Ishikawa (cell line): ENCODE data around the gene SULT1B1.

Source experiments
- CEBPB ChIP-seq: IDR thresholded peaks from 2 replicates; pipeline ENCODE4 v1.6.1; 2012
- CREB1 ChIP-seq: IDR thresholded peaks from 2 replicates; pipeline ENCODE4 v1.6.1; 2012; ENCODE audit warnings: low read depth
- EGR1 ChIP-seq: IDR thresholded peaks from 2 replicates; pipeline ENCODE4 v1.6.1; 2012
- EP300 ChIP-seq: IDR thresholded peaks from 2 replicates; pipeline ENCODE4 v1.6.1; 2012; ENCODE audit warnings: borderline replicate concordance
- FOXM1 ChIP-seq: IDR thresholded peaks from 2 replicates; pipeline ENCODE4 v1.6.1; 2012; ENCODE audit warnings: low read depth, borderline replicate concordance
- NFIC ChIP-seq: IDR thresholded peaks from 2 replicates; pipeline ENCODE4 v1.6.1; 2012
- RAD21 ChIP-seq: IDR thresholded peaks from 2 replicates; pipeline ENCODE4 v1.6.1; 2012; ENCODE audit warnings: low read depth
- REST ChIP-seq: IDR thresholded peaks from 2 replicates; pipeline ENCODE4 v1.6.1; 2012; ENCODE audit warnings: low read depth, mild to moderate bottlenecking
- TAF1 ChIP-seq: IDR thresholded peaks from 2 replicates; pipeline ENCODE4 v1.6.1; 2012; ENCODE audit warnings: low read depth, mild to moderate bottlenecking
- TCF12 ChIP-seq: IDR thresholded peaks from 2 replicates; pipeline ENCODE4 v1.6.1; 2012; ENCODE audit warnings: low read depth
- TEAD4 ChIP-seq: IDR thresholded peaks from 2 replicates; pipeline ENCODE4 v1.6.1; 2012
- USF1 ChIP-seq: IDR thresholded peaks from 2 replicates; pipeline ENCODE4 v1.6.1; 2012
- YY1 ChIP-seq: IDR thresholded peaks from 2 replicates; pipeline ENCODE4 v1.6.1; 2012; ENCODE audit warnings: low read depth
- ZBTB7A ChIP-seq: IDR thresholded peaks from 2 replicates; pipeline ENCODE4 v1.6.1; 2012; ENCODE audit warnings: low read depth
- TF ChIP-seq, protein P1 (sequence below): IDR thresholded peaks from 2 replicates; pipeline ENCODE4 v1.6.1; 2012

SULT1B1 gene

GRCh38 chr4:69765751-69766150 is 5.3 kb upstream of the SULT1B1 start:
- TF ChIP-seq TAF1 (no peak), TEAD4 (no peak), EGR1 (no peak), ZBTB7A (no peak), CEBPB (no peak), YY1 (no peak), CREB1 (no peak), REST (no peak), TCF12 (no peak), EP300 (no peak), FOXM1 (no peak), RAD21 (no peak), USF1 (no peak), NFIC (no peak)
- TF ChIP-seq, protein P1, sequence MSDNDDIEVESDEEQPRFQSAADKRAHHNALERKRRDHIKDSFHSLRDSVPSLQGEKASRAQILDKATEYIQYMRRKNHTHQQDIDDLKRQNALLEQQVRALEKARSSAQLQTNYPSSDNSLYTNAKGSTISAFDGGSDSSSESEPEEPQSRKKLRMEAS = no peak

GRCh38 chr4:69764311-69764710 is 3.9 kb upstream of the SULT1B1 start:
- TF ChIP-seq YY1 (no peak), TCF12 (no peak), CREB1 (no peak), TEAD4 (no peak), EGR1 (no peak), CEBPB (no peak), RAD21 (no peak), ZBTB7A (no peak), REST (no peak), FOXM1 (no peak), NFIC (no peak), TAF1 (no peak), EP300 (no peak), USF1 (no peak)
- TF ChIP-seq, protein P1 = no peak

DNA sequence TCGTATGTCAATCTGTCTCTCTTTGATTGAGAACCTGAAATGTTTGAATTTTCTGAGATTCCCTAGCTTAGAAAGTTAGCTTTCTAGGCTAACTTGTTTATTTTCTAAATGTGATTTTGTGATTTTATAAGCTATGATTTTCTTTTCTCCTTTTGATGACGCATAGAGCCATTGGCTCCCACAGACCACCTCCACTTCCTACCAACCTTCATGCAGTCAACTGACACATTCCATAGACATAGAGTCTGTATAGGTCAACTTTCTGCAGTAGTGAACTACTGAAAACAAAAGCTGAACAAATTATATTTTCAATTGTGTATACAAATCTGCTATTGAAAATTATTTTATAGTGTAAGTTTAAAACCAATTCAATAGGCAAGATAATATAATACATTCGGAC is 2.8 kb upstream of the SULT1B1 start:
- TF ChIP-seq ZBTB7A (no peak), TCF12 (no peak), FOXM1 (no peak), REST (no peak), NFIC (no peak), CEBPB (no peak), TEAD4 (no peak)

DNA sequence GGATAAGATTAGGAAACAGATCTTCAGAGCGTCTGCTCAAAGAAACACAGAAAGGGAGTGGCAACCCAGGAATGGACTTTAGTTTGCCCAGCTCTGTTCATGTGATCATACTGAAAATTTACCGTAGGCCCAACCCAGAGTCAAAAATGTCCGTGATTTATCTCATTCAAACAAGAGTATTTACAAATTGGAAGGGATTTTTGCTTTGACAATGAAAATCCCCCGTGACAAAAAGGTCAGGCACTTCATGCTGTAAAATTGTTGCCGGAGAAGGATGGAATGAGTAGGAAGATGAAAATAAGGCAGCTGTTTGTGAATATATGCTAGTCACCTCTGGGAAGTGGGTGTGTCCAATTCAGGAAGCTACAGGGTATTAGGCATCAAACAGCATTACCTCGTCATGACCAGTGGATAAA is 1.2 kb downstream of the SULT1B1 start:
- TF ChIP-seq TAF1 (no peak), EP300 (no peak), CEBPB (no peak), RAD21 (no peak), FOXM1 (no peak), TCF12 (no peak), YY1 (no peak), EGR1 (no peak), ZBTB7A (no peak), TEAD4 (no peak), CREB1 (no peak), REST (no peak), USF1 (no peak), NFIC (no peak)
- TF ChIP-seq, protein P1 = no peak
